T-helper 17 cell (primary cell): ENCODE data around the gene TMEM205. TPM values are rescaled to one million over a fixed set of nuclear protein-coding genes. Genes with fewer than 3 reads are reported as not detected.
"Not testable (repeated sequence)": the region's sequence is repeated elsewhere in the genome, so short reads cannot be mapped to it uniquely, and the experiment has no call there.

Source experiments
- ATAC-seq: fragments of 150-1000 bp; cut with Tn5 transposase; 2 replicates; pipeline ENCODE4 v1.10.0; 2021; ENCODE audit warnings: mild to moderate bottlenecking, moderate library complexity
- DNase-seq, 3 donors: peaks; one replicate each; pipeline versions ENCODE4 v3.0.0 to v3.0.0-alpha.2; 2020 to 2021
- H3K9me3 ChIP-seq: one replicate; pipeline ENCODE4 v1.7.0; 2013; ENCODE audit warnings: low read length, mild to moderate bottlenecking; ENCODE audit not compliant: control insufficient read depth, poor library complexity, severe bottlenecking
- H3K27ac Mint-ChIP-seq: one replicate; pipeline ENCODE4 v1.8.0; 2022; ENCODE audit warnings: mild to moderate bottlenecking, moderate library complexity, mixed read lengths
- H3K27me3 Mint-ChIP-seq: one replicate; pipeline ENCODE4 v1.8.0; 2022; ENCODE audit warnings: mixed read lengths
- H3K36me3 Mint-ChIP-seq: one replicate; pipeline ENCODE4 v1.8.0; 2022; ENCODE audit warnings: low read depth, mixed read lengths
- H3K4me1 Mint-ChIP-seq: one replicate; pipeline ENCODE4 v1.8.0; 2022; ENCODE audit warnings: mild to moderate bottlenecking, mixed read lengths
- H3K4me3 Mint-ChIP-seq: one replicate; pipeline ENCODE4 v1.8.0; 2022; ENCODE audit warnings: mild to moderate bottlenecking, moderate library complexity, mixed read lengths
- total RNA-seq, 4 donors: library from RNA in 2 of 4; stranded (reverse) in 2 of 4; gene quantifications; one replicate each; pipeline ENCODE4 v1.2.3 and lab custom pipeline; 2022 to 2026

TMEM205 gene
- total RNA-seq, 2 donors from 2014 or later, result 15.3 to 21.9 TPM

DNA sequence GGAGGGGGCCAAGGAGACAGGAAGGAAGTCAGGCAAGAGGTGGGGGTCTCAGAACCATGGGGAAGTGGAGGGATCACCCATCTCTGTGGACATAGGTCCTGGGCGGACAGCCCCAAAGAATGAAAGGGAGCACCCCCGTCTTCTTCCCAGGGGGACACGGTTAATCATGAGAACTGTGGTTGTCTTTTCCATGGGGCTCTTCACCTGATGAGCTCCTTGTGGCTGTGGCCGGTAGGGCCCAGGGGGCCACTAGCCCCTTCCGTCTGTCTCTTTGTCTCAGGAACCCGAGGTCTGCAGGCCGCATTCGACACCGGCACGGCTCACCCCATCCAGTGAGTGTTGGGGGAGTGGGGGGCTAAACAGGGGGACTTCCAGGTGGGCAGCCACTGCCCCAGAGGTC lies 17.8 kb upstream of the TMEM205 start:
- no peak overlapping the region for H3K4me3 Mint-ChIP-seq
- no peaks in the 10 kb centered on the region for H3K9me3 ChIP-seq
- H3K27ac Mint-ChIP-seq, result no peak overlapping the region
- no peak for ATAC-seq
- no peak for DNase-seq
- H3K4me1 Mint-ChIP-seq, result peaks cover 6% of the 10 kb centered on the region
- H3K27me3 Mint-ChIP-seq, result no peaks in the 10 kb centered on the region
- no peaks in the 10 kb centered on the region for H3K36me3 Mint-ChIP-seq

GRCh38 chr19:11361771-11362731 lies 16.0 kb upstream of the TMEM205 start:
- Mint-ChIP-seq H3K4me1 (peaks cover 10% of the 10 kb centered on the region), H3K27me3 (no peaks in the 10 kb centered on the region), H3K36me3 (no peaks in the 10 kb centered on the region), H3K27ac (no peak overlapping the region), H3K4me3 (no peak overlapping the region)
- ATAC-seq, result no peak
- DNase-seq, result no peak
- no peaks in the 10 kb centered on the region for H3K9me3 ChIP-seq

- ATAC-seq (no peak), DNase-seq (no peak)
- Mint-ChIP-seq H3K27me3 (peaks cover 4% of the 10 kb centered on the region), H3K36me3 (no peaks in the 10 kb centered on the region), H3K4me1 (peaks cover 12% of the 10 kb centered on the region), H3K4me3 (no peak overlapping the region), H3K27ac (no peak overlapping the region)
- H3K9me3 ChIP-seq, result no peaks in the 10 kb centered on the region
Observed at GRCh38 chr19:11361037-11361770, 15.1 kb upstream of the TMEM205 start.

GRCh38 chr19:11359421-11359820 lies 13.4 kb upstream of the TMEM205 start:
- H3K9me3 ChIP-seq, result no peaks in the 10 kb centered on the region
- Mint-ChIP-seq H3K4me1 (peaks cover 17% of the 10 kb centered on the region), H3K27ac (no peak overlapping the region), H3K27me3 (peaks cover 10% of the 10 kb centered on the region), H3K36me3 (no peaks in the 10 kb centered on the region), H3K4me3 (no peak overlapping the region)
- DNase-seq (no peak), ATAC-seq (no peak)

DNA sequence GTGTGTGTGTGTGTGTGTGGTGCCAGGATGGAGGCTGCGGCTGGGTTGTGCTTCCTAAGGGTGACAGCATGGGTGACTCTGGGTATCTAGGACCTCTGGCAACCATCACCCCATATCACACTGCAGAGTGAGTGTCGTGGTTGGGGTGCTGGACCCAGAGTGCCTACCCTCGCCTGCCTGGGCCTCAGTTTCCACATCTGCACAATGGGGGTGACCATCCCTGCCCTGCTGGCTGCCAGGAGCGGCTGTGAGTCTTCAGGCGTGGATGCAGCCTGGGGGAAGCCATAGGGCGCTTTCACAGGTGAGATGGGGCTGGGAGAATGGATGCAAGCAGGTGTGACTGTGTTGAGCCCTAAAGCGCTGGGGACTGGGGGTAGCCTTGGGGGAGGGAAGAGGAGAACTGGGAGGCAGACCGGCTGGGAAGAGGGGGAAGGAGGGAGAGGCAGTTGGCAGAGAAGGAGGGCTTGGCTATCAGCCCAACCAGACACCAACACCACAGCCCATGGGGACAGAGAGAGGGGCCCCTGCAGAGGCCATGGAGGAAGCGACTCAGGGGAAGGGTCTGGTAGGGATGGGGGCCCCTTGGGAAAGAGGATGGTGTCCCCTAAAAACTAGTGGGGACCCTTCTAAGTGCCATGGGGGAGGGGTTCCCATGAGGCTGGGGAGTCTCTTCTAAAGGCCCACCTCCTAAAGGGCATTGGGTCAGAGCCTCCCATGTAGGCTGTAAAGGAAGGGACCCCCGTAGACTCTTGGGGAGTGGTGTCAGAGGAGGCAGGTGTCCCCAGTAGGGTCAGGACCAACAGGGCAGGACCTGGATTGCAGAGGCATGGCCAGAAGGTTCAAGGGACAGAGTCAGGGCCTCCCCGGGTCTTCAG lies 10.8 kb upstream of the TMEM205 start:
- Mint-ChIP-seq H3K4me1 (peaks cover 17% of the 10 kb centered on the region), H3K27me3 (peaks cover 10% of the 10 kb centered on the region), H3K4me3 (peak overlapping the region; percentile 19), H3K36me3 (no peaks in the 10 kb centered on the region), H3K27ac (no peak overlapping the region)
- ATAC-seq (no peak), DNase-seq (no peak)
- H3K9me3 ChIP-seq, result no peaks in the 10 kb centered on the region

GRCh38 chr19:11356074-11356397 lies 10.0 kb upstream of the TMEM205 start:
- H3K9me3 ChIP-seq, result no peaks in the 10 kb centered on the region
- ATAC-seq (no peak), DNase-seq (no peak)
- no peaks in the 10 kb centered on the region for H3K36me3 Mint-ChIP-seq
- H3K4me1 Mint-ChIP-seq, result peaks cover 17% of the 10 kb centered on the region
- H3K27ac Mint-ChIP-seq, result peak overlapping the region; percentile 14
- peaks cover 10% of the 10 kb centered on the region for H3K27me3 Mint-ChIP-seq
- H3K4me3 Mint-ChIP-seq, result peak overlapping the region; percentile 86

DNA sequence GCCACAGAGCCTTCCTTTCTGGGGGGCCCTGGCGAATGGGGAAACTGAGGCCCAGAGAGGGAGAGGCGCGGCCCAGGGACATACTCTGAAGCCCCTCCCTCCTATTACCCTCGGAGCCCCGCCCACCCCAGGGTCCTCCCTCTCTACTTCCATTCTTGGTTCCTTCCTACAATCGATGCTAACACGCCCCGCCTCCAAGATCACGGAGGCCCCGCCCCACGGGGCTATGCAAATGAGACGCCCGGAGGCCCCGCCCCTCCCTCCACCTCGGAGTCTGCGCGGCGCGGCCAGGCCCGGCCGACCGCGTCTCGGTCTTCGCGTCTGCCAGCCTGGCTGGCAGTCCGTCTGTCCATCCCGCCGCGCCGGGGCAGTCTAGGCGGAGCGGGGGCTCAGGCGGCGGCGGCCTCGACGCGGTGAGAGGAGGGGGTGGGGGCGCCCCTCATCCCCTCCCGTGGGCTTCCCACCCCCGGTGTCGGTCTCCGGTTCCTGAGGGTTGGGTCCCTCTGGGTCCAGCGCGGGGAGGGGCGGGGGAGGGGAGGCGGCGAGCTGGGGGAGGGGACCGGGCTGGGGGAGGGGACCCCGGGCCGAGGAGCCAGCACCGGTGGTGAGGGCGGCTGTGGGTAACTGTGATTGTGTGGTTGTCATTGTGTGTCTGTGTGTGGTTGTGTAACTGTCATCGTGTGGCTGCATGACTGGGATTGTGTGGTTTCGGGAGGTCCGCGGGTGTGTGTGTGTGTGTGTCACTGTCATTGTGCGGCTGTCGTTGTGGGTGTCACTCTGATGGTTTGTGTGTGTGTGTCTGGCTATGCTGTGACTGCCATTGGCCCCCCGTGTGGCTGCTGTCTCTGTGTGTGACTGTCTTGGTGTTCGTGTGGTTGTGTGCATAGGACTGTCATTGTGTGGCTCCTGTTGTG lies 9.3 kb upstream of the TMEM205 start, which contains the start of gene PLPPR2:
PLPPR2 (plus strand) TSS at position 273 of the 914 bp plus-strand sequence. CDS start 2,242 bp downstream, outside the sequence.
- H3K36me3 Mint-ChIP-seq, result no peaks in the 10 kb centered on the region
- peaks cover 10% of the 10 kb centered on the region for H3K27me3 Mint-ChIP-seq
- peak; percentile 99 for ATAC-seq
- peak within 1 kb of the TSS; percentile 86 for H3K4me3 Mint-ChIP-seq
- peak within 1 kb of the TSS; percentile 14 for H3K27ac Mint-ChIP-seq
- no peaks in the 10 kb centered on the region for H3K9me3 ChIP-seq
- peak; percentile 75 to 79 (median 79) for DNase-seq
- peaks cover 17% of the 10 kb centered on the region for H3K4me1 Mint-ChIP-seq

DNA sequence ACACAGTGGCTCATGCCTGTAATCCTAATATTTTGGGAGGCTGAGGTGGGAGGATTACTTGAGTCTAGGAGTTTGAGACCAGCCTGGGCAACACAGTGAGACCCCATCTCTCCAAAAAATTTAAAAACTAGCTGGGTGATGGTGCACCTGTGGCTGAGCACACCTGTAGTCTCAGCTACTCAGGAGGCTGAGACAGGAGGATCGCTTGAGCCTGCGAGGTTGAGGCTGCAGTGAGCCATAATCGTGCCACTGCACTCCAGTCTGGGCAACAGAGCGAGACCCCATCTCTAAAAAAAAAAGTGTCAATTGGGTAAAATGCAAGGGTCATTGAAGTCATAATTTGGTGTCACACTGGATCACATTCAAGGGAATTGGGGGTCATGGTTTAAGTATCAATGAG lies 8.0 kb upstream of the TMEM205 start:
- H3K27ac Mint-ChIP-seq, H3K36me3 Mint-ChIP-seq, DNase-seq, H3K9me3 ChIP-seq, ATAC-seq: not testable (repeated sequence)
- peaks cover 10% of the 10 kb centered on the region for H3K27me3 Mint-ChIP-seq
- H3K4me3 Mint-ChIP-seq, result peak overlapping the region; percentile 86
- peaks cover 15% of the 10 kb centered on the region for H3K4me1 Mint-ChIP-seq

DNA sequence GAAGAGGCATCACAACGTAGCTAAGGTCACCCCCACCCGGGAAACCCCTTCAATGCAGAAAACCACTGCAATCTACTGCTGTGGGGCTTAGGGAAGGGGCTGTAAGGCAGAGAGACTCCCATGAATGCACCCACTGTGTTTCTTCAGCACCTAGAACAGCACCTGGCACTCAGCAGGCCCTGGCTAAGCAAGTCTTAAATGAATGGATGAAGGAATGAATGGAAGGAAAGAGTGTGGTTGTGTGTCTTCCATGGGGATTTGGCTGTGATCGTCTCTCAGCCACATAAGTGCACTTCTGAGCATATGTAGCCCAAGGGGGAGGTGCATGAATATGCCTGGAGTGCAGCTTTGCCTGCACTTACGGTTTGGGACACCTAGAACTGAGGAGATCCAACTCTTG lies 3.1 kb upstream of the TMEM205 start:
- no peak overlapping the region for H3K4me3 Mint-ChIP-seq
- H3K27me3 Mint-ChIP-seq, result no peaks in the 10 kb centered on the region
- H3K27ac Mint-ChIP-seq, result no peak overlapping the region
- ATAC-seq (no peak), DNase-seq (no peak)
- H3K4me1 Mint-ChIP-seq, result peaks cover 27% of the 10 kb centered on the region
- H3K36me3 Mint-ChIP-seq, result peaks cover 4% of the 10 kb centered on the region
- no peaks in the 10 kb centered on the region for H3K9me3 ChIP-seq

DNA sequence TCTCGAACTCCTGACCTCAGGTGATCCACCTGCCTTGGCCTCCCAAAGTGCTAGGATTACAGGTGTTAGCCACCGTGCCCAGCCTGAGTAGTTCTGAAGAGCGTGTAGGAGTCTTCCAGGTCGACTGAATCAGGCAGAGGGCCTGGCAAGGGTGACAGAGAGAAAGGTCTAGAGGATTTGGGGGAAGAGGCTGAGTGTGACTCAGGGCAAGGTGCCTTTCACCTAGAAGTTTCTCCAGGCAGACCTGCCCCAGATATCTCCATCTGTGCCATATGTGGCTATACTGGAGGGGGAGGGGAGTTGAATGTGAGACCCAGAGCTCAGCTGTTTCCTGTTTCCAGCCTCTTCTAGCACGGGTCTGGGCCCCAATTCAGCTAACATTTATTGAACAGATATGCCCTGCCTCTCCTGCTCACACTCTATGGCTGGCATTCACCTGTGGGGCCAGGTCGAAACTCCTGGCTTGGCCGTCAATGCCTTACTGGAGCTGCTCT lies 1.5 kb upstream of the TMEM205 start:
- H3K27me3 Mint-ChIP-seq, result no peaks in the 10 kb centered on the region
- no peaks in the 10 kb centered on the region for H3K9me3 ChIP-seq
- ATAC-seq (no peak), DNase-seq (no peak)
- H3K4me3 Mint-ChIP-seq, result peak overlapping the region; percentile 97
- H3K36me3 Mint-ChIP-seq, result peaks cover 4% of the 10 kb centered on the region
- peaks cover 27% of the 10 kb centered on the region for H3K4me1 Mint-ChIP-seq
- peak overlapping the region; percentile 98 for H3K27ac Mint-ChIP-seq

DNA sequence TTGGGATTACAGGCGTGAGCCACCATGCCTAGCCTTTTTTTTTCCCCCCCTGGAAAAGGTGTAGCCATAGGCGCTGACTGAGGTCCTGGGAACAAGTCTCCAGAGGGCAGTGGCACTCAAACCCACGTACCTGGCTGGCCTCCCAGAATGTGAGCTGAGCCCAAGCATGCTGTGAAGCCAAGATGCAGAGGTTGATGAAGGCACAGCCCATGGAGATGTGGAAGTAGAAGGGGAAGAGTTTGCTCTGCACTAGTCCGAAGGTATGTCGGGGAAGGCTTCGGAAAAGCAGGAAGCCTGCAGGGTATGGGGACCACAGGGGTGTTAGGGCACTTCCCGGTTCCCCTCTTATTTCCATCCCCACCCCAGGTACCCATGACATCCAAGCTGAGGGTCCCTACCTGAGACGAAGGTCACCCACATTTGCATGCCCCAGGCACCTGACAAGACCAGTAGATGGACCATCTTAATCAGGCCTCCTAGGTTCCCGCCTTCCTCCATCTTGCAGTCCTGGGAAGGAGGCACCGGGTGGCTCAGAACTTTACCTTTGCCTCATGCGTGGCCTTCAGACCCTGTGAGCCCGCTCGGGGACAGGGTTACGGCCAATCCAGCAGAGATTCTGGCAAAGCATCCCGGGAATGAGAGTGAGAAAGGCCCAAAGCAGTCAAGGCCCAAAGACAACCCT lies 805 bp downstream of the TMEM205 start:
- H3K9me3 ChIP-seq, result no peaks in the 10 kb centered on the region
- peak overlapping the region; percentile 97 for H3K4me3 Mint-ChIP-seq
- H3K27ac Mint-ChIP-seq, result peak overlapping the region; percentile 98
- no peaks in the 10 kb centered on the region for H3K27me3 Mint-ChIP-seq
- H3K4me1 Mint-ChIP-seq, result peaks cover 27% of the 10 kb centered on the region
- peaks cover 4% of the 10 kb centered on the region for H3K36me3 Mint-ChIP-seq
- ATAC-seq (no peak), DNase-seq (no peak)
